Adipocyte (in vitro differentiated cells): ENCODE data around the gene LZTR1.
"Not testable (repeated sequence)": the region's sequence is repeated elsewhere in the genome, so short reads cannot be mapped to it uniquely, and the experiment has no call there.

Source experiments
- DNase-seq: peaks from one replicate; pipeline ENCODE4 v3.0.0-alpha.2; 2015; ENCODE audit warnings: low read depth
- H3K27me3 ChIP-seq: replicated peaks from 2 replicates; pipeline ENCODE4 v1.7.0; 2013; ENCODE audit warnings: mild to moderate bottlenecking, low read length, moderate library complexity; ENCODE audit not compliant: control insufficient read depth, insufficient read depth
- H3K36me3 ChIP-seq: 2 replicates; pipeline ENCODE4 v1.7.0; 2013; ENCODE audit warnings: low read length, mild to moderate bottlenecking, moderate library complexity; ENCODE audit not compliant: control insufficient read depth, insufficient read depth, severe bottlenecking
- H3K4me1 ChIP-seq: 2 replicates; pipeline ENCODE4 v1.7.0; 2013; ENCODE audit warnings: mild to moderate bottlenecking, low read length, moderate library complexity; ENCODE audit not compliant: control insufficient read depth, insufficient read depth
- H3K4me3 ChIP-seq: 2 replicates; pipeline ENCODE4 v1.7.0; 2013; ENCODE audit warnings: mild to moderate bottlenecking, low read length, moderate library complexity
- H3K9ac ChIP-seq: 2 replicates; pipeline ENCODE4 v1.7.0; 2013; ENCODE audit warnings: mild to moderate bottlenecking, low read length, moderate library complexity
- H3K9me3 ChIP-seq: 2 replicates; pipeline ENCODE4 v1.7.0; 2013; ENCODE audit warnings: mild to moderate bottlenecking, low read length, moderate library complexity; ENCODE audit not compliant: control insufficient read depth

Gene LZTR1

GRCh38 chr22:20970939-20971657 lies 11.0 kb upstream of the LZTR1 start:
- Histone ChIP-seq H3K27me3 (peaks cover 17% of the 10 kb centered on the region), H3K4me1 (no peaks in the 10 kb centered on the region), H3K9me3 (no peaks in the 10 kb centered on the region), H3K4me3 (no peak overlapping the region), H3K36me3 (no peaks in the 10 kb centered on the region), H3K9ac (no peak overlapping the region)
- no peak for DNase-seq

- H3K4me3 ChIP-seq, H3K36me3 ChIP-seq, H3K9ac ChIP-seq, H3K9me3 ChIP-seq, H3K4me1 ChIP-seq: not testable (repeated sequence)
- peak; percentile 7 for DNase-seq
- H3K27me3 ChIP-seq, result peaks cover 18% of the 10 kb centered on the region
Observed at GRCh38 chr22:20972014-20972694, 9.9 kb upstream of the LZTR1 start.

- Histone ChIP-seq H3K4me1 (no peaks in the 10 kb centered on the region), H3K27me3 (peaks cover 18% of the 10 kb centered on the region), H3K4me3 (no peak overlapping the region), H3K9ac (no peak overlapping the region), H3K9me3 (no peaks in the 10 kb centered on the region), H3K36me3 (no peaks in the 10 kb centered on the region)
- no peak for DNase-seq
Observed at GRCh38 chr22:20972933-20973577, 9.0 kb upstream of the LZTR1 start.

- no peak overlapping the region for H3K4me3 ChIP-seq
- H3K36me3 ChIP-seq, result no peaks in the 10 kb centered on the region
- no peak for DNase-seq
- peaks cover 18% of the 10 kb centered on the region for H3K27me3 ChIP-seq
- no peak overlapping the region for H3K9ac ChIP-seq
- H3K4me1 ChIP-seq, result no peaks in the 10 kb centered on the region
- peaks cover 6% of the 10 kb centered on the region for H3K9me3 ChIP-seq
Observed at GRCh38 chr22:20973634-20974286, 8.3 kb upstream of the LZTR1 start.

- Histone ChIP-seq H3K9ac (no peak overlapping the region), H3K36me3 (no peaks in the 10 kb centered on the region), H3K4me3 (no peak overlapping the region), H3K4me1 (peaks cover under 1% of the 10 kb centered on the region), H3K9me3 (peaks cover 10% of the 10 kb centered on the region), H3K27me3 (peaks cover 18% of the 10 kb centered on the region)
- DNase-seq, result no peak
Observed at GRCh38 chr22:20974336-20974955, 7.7 kb upstream of the LZTR1 start.

- DNase-seq, result no peak
- Histone ChIP-seq H3K36me3 (no peaks in the 10 kb centered on the region), H3K27me3 (peaks cover 18% of the 10 kb centered on the region), H3K4me1 (peaks cover 9% of the 10 kb centered on the region), H3K9ac (no peak overlapping the region), H3K4me3 (no peak overlapping the region), H3K9me3 (peaks cover 10% of the 10 kb centered on the region)
Observed at GRCh38 chr22:20975541-20976290, 6.4 kb upstream of the LZTR1 start.

GRCh38 chr22:20976291-20976877 lies 5.7 kb upstream of the LZTR1 start:
- no peak overlapping the region for H3K4me3 ChIP-seq
- H3K4me1 ChIP-seq, result peaks cover 15% of the 10 kb centered on the region
- no peaks in the 10 kb centered on the region for H3K36me3 ChIP-seq
- peaks cover 18% of the 10 kb centered on the region for H3K27me3 ChIP-seq
- no peak for DNase-seq
- H3K9ac ChIP-seq, result no peak overlapping the region
- H3K9me3 ChIP-seq, result peaks cover 10% of the 10 kb centered on the region

- H3K36me3 ChIP-seq, result no peaks in the 10 kb centered on the region
- no peak for DNase-seq
Observed at GRCh38 chr22:20977019-20977418, 5.1 kb upstream of the LZTR1 start.

GRCh38 chr22:20977516-20978170 lies 4.5 kb upstream of the LZTR1 start:
- Histone ChIP-seq H3K36me3 (no peaks in the 10 kb centered on the region), H3K4me1 (peaks cover 19% of the 10 kb centered on the region), H3K4me3 (no peak overlapping the region), H3K9ac (no peak overlapping the region), H3K9me3 (peaks cover 10% of the 10 kb centered on the region), H3K27me3 (peaks cover 18% of the 10 kb centered on the region)
- DNase-seq, result no peak

More at GRCh38 chr22:20977019-20977418, 5.1 kb upstream of the LZTR1 start:
- H3K9ac ChIP-seq, result no peak overlapping the region
- peaks cover 17% of the 10 kb centered on the region for H3K4me1 ChIP-seq
- peaks cover 10% of the 10 kb centered on the region for H3K9me3 ChIP-seq
- H3K27me3 ChIP-seq, result peaks cover 18% of the 10 kb centered on the region
- no peak overlapping the region for H3K4me3 ChIP-seq

GRCh38 chr22:20978419-20978818 lies 3.7 kb upstream of the LZTR1 start:
- Histone ChIP-seq H3K9me3 (peaks cover 10% of the 10 kb centered on the region), H3K4me3 (no peak overlapping the region), H3K9ac (no peak overlapping the region), H3K4me1 (peaks cover 26% of the 10 kb centered on the region), H3K27me3 (peaks cover 18% of the 10 kb centered on the region), H3K36me3 (no peaks in the 10 kb centered on the region)
- DNase-seq, result no peak
